DND-41 (cell line): ENCODE data around the gene AFAP1.

Experiments
- ATAC-seq: fragments of 200-7000 bp; cut with Tn5 transposase; 3 replicates; pipeline ENCODE4 v1.9.1; 2021; ENCODE audit warnings: low read depth; ENCODE audit not compliant: insufficient read depth
- DNase-seq: peaks from one replicate; pipeline ENCODE4 v3.0.0-alpha.2; 2020
- H2AFZ ChIP-seq: 2 replicates; pipeline ENCODE4 v1.6.0; 2012; ENCODE audit warnings: low read depth, low read length
- H3K27ac ChIP-seq: 2 replicates; pipeline ENCODE4 v1.5.1; 2012; ENCODE audit warnings: low read length, inconsistent platforms
- H3K27me3 ChIP-seq: fragments of 200-600 bp; sonication (generic); 2 replicates; pipeline ENCODE4 v1.6.0; 2012; ENCODE audit warnings: low read length, mild to moderate bottlenecking, inconsistent platforms; ENCODE audit not compliant: insufficient read depth, poor library complexity
- H3K36me3 ChIP-seq: 2 replicates; pipeline ENCODE4 v1.5.1; 2012; ENCODE audit warnings: low read length, inconsistent platforms; ENCODE audit not compliant: insufficient read depth
- H3K4me1 ChIP-seq: 2 replicates; pipeline ENCODE4 v1.5.1; 2012; ENCODE audit warnings: mild to moderate bottlenecking, low read length; ENCODE audit not compliant: insufficient read depth
- H3K4me2 ChIP-seq: 2 replicates; pipeline ENCODE4 v1.6.0; 2012; ENCODE audit warnings: mild to moderate bottlenecking, moderate library complexity, low read length, inconsistent platforms; ENCODE audit not compliant: insufficient read depth
- H3K4me3 ChIP-seq, 2 experiments: fragments of 200-600 bp in 1 of 2; shearing (Covaris generic) in 1 of 2; 2 replicates each; pipeline ENCODE4 v1.5.1; 2012 to 2016; ENCODE audit warnings: inconsistent platforms in 2 of 2, low read length in 2 of 2, mild to moderate bottlenecking in 2 of 2, low read depth in 1 of 2, moderate library complexity in 1 of 2
- H3K79me2 ChIP-seq: 2 replicates; pipeline ENCODE4 v1.6.0; 2012; ENCODE audit warnings: low read length, inconsistent platforms; ENCODE audit not compliant: insufficient read depth
- H3K9ac ChIP-seq: 2 replicates; pipeline ENCODE4 v1.6.0; 2012; ENCODE audit warnings: low read depth, mild to moderate bottlenecking, inconsistent platforms, low read length, moderate library complexity
- H3K9me3 ChIP-seq: 2 replicates; pipeline ENCODE4 v1.5.1; 2012; ENCODE audit warnings: low read length, moderate library complexity, mild to moderate bottlenecking, inconsistent platforms; ENCODE audit not compliant: insufficient read depth, severe bottlenecking
- H4K20me1 ChIP-seq: 2 replicates; pipeline ENCODE4 v1.6.0; 2012; ENCODE audit warnings: low read length; ENCODE audit not compliant: insufficient read depth
- CTCF ChIP-seq: IDR thresholded peaks from 2 replicates; pipeline ENCODE4 v1.5.1; 2012; ENCODE audit warnings: borderline replicate concordance, low read length, moderate library complexity, mild to moderate bottlenecking; ENCODE audit not compliant: poor library complexity, severe bottlenecking; ENCODE audit errors: extremely low read depth
- EZH2 ChIP-seq: IDR thresholded peaks from 3 replicates; pipeline ENCODE4 v1.6.1; 2012; ENCODE audit warnings: borderline replicate concordance, low read depth, mild to moderate bottlenecking, moderate library complexity, low read length, inconsistent platforms; ENCODE audit not compliant: severe bottlenecking

The AFAP1 gene

GRCh38 chr4:7899184-7899869 is 40.3 kb downstream of the AFAP1 start:
- Histone ChIP-seq H2AFZ (no peak overlapping the region), H3K27ac (no peak overlapping the region), H3K4me2 (no peak overlapping the region), H3K9me3 (no peaks in the 10 kb centered on the region), H4K20me1 (no peaks in the 10 kb centered on the region), H3K27me3 (peaks cover 7% of the 10 kb centered on the region), H3K79me2 (no peaks in the 10 kb centered on the region), H3K9ac (no peak overlapping the region), H3K4me3 (no peak overlapping the region), H3K36me3 (no peaks in the 10 kb centered on the region), H3K4me1 (no peaks in the 10 kb centered on the region)
- DNase-seq: no peak
- ATAC-seq: no peak
- TF ChIP-seq EZH2 (no peak), CTCF (no peak)

- Histone ChIP-seq H3K27ac (no peak overlapping the region), H2AFZ (no peak overlapping the region), H3K4me3 (no peak overlapping the region), H4K20me1 (no peaks in the 10 kb centered on the region), H3K9ac (no peak overlapping the region), H3K36me3 (no peaks in the 10 kb centered on the region), H3K4me1 (no peaks in the 10 kb centered on the region), H3K79me2 (no peaks in the 10 kb centered on the region), H3K27me3 (peaks cover 7% of the 10 kb centered on the region), H3K4me2 (no peak overlapping the region), H3K9me3 (no peaks in the 10 kb centered on the region)
- ATAC-seq (no peak), DNase-seq (no peak)
- TF ChIP-seq CTCF: no peak
These were observed 41.3 kb downstream of the AFAP1 start for GRCh38 chr4:7898385-7898784.

- Histone ChIP-seq H3K4me2 (no peak overlapping the region), H3K36me3 (no peaks in the 10 kb centered on the region), H3K27me3 (peaks cover 8% of the 10 kb centered on the region), H2AFZ (no peak overlapping the region), H3K9me3 (no peaks in the 10 kb centered on the region), H3K27ac (no peak overlapping the region), H3K4me1 (no peaks in the 10 kb centered on the region), H3K9ac (no peak overlapping the region), H3K4me3 (no peak overlapping the region), H3K79me2 (no peaks in the 10 kb centered on the region), H4K20me1 (no peaks in the 10 kb centered on the region)
- ATAC-seq (no peak), DNase-seq (no peak)
- TF ChIP-seq EZH2 (no peak), CTCF (no peak)
These were observed 41.9 kb downstream of the AFAP1 start for GRCh38 chr4:7897811-7898210.
